Measurements from ENCODE around the gene MYO19. TPM values are rescaled to one million over a fixed set of nuclear protein-coding genes. Genes with fewer than 3 reads are reported as not detected.

MYO19 gene
- total and polyA plus RNA-seq, 2 of the 4 experiments (the other 2 are of a cell fraction) = 35.8 to 55.6 TPM

DNA sequence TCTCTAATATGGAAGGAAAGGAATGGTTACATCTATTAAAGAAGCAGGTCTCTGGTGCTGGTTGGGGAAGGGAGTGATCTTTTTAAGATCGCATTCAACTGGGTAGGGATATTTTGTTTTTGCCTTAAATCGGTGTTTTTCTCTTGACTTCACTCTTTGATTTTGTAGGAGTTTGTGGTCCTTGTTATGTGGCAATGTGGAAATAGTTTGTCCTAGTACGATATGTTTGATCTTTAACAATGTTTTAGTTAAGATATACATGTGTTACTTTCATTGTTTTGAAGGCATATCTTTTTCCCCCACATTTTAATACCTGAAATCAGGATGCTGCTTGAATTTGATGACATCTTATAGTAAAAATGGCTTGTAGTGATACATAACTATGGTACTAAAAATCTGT lies 18.8 kb upstream of the MYO19 start:
- H3K9me3 ChIP-seq (ENCODE audit: control insufficient read depth, insufficient read depth, low read length) = no peaks in the 10 kb centered on the region
- no peak overlapping the region for H2BK20ac ChIP-seq (ENCODE audit: low read depth, low read length)
- no peak overlapping the region for H3K9ac ChIP-seq (ENCODE audit: low read depth, low read length)
- H3K14ac ChIP-seq (replicated peaks; ENCODE audit: low read depth, low read length) = no peak overlapping the region
- DNase-seq (no peak), ATAC-seq (ENCODE audit: low read depth) (no peak)
- no peak overlapping the region for H2AFZ ChIP-seq (replicated peaks; ENCODE audit: low read length, poor library complexity)
- no peak overlapping the region for H2AK9ac ChIP-seq (replicated peaks; ENCODE audit: low read depth, low read length, poor library complexity)
- H3K79me1 ChIP-seq (ENCODE audit: low read depth in 1 of 2, low read length in 2 of 2) = peaks cover 6 to 30% of the 10 kb centered on the region in 2 experiments; a peak in 2 of 4 replicates
- TF ChIP-seq CHD1 (IDR thresholded peaks at IDR 0.05; ENCODE audit: low read depth, low read length) (no peak), MAFK (IDR thresholded peaks at IDR 0.05; ENCODE audit: low read depth, low read length) (no peak), FOS (IDR thresholded peaks at IDR 0.05; ENCODE audit: low read depth, low read length) (no peak), POLR2A (IDR thresholded peaks at IDR 0.05; ENCODE audit: low read depth, low read length) (no peak), MXI1 (IDR thresholded peaks at IDR 0.05; ENCODE audit: borderline replicate concordance, low read depth, low read length) (no peak), SMC3 (IDR thresholded peaks at IDR 0.05; ENCODE audit: low read depth, low read length) (no peak), MAZ (IDR thresholded peaks at IDR 0.05; ENCODE audit: borderline replicate concordance, low read depth, low read length) (no peak), RFX5 (IDR thresholded peaks at IDR 0.05; ENCODE audit: low read depth, low read length) (no peak)
- TF ChIP-seq, protein P1, sequence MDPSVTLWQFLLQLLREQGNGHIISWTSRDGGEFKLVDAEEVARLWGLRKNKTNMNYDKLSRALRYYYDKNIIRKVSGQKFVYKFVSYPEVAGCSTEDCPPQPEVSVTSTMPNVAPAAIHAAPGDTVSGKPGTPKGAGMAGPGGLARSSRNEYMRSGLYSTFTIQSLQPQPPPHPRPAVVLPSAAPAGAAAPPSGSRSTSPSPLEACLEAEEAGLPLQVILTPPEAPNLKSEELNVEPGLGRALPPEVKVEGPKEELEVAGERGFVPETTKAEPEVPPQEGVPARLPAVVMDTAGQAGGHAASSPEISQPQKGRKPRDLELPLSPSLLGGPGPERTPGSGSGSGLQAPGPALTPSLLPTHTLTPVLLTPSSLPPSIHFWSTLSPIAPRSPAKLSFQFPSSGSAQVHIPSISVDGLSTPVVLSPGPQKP (IDR thresholded peaks at IDR 0.05; ENCODE audit: borderline replicate concordance, low read depth, low read length) = no peak
- H3K4me3 ChIP-seq (ENCODE audit: insufficient read depth, low read depth, low read length) = no peak overlapping the region
- H3K27ac ChIP-seq (ENCODE audit: insufficient read depth, low read length) = no peak overlapping the region
- H3K4me1 ChIP-seq (ENCODE audit: control insufficient read depth, insufficient read depth, low read length) = no peaks in the 10 kb centered on the region; the same call in 1 of the 2 replicates
- no peak overlapping the region for H2BK5ac ChIP-seq (ENCODE audit: low read depth, low read length, poor library complexity, severe bottlenecking)
- no peak overlapping the region for H2BK15ac ChIP-seq (ENCODE audit: low read depth, low read length)
- H3K23ac ChIP-seq (ENCODE audit: low read depth, low read length) = no peak overlapping the region; the same call in 1 of the 2 replicates
- in situ Hi-C loops (cut with MboI; ENCODE audit: low sequenced_read_pairs) = no loop called here
- no peak overlapping the region for H2AK5ac ChIP-seq (ENCODE audit: low read depth, low read length)
- WGBS, 2 experiments (ENCODE audit: extremely low coverage in 2 of 2, insufficient read length in 1 of 2) = no CpG with 5 or more reads among the region's 3 CpGs
- no peak overlapping the region for H4K91ac ChIP-seq (ENCODE audit: insufficient read depth, low read depth, low read length)
- CTCF ChIA-PET = interaction anchor here (0.6 kb wide), 2 partner anchors 13 to 37 kb away, joined by 3 read pairs; no protein-coding TSS in a partner anchor
- no peak overlapping the region for H4K5ac ChIP-seq (ENCODE audit: low read depth, low read length)
- H4K20me1 ChIP-seq (ENCODE audit: insufficient read depth, low read length) = peaks cover 86% of the 10 kb centered on the region
- H3K18ac ChIP-seq (ENCODE audit: low read depth, low read length) = no peak overlapping the region
- no peaks in the 10 kb centered on the region; the same call in 1 of the 2 replicates for H3K9me1 ChIP-seq (ENCODE audit: insufficient read depth, low read length)
- H3K4ac ChIP-seq (ENCODE audit: low read depth, low read length) = no peak overlapping the region
- BruUV-seq (replicated peaks) = no TSS peak
- H3K27me3 ChIP-seq (ENCODE audit: control insufficient read depth, insufficient read depth, low read length) = no peaks in the 10 kb centered on the region
- intact Hi-C loops (cut with micrococcal nuclease) = no loop called here
- no peak overlapping the region for H3K4me2 ChIP-seq (ENCODE audit: low read depth, low read length)
- no peak overlapping the region for H2BK120ac ChIP-seq (ENCODE audit: low read depth, low read length)
- POLR2A ChIA-PET (ENCODE audit: unreplicated experiment) = no interaction called here
- dilution Hi-C loops (cut with HindIII; ENCODE audit: low sequenced_read_pairs, unreplicated experiment) = no loop called here
- H3K36me3 ChIP-seq (ENCODE audit: control insufficient read depth, insufficient read depth, low read length) = peaks cover 28% of the 10 kb centered on the region
- no peak overlapping the region for H4K8ac ChIP-seq (ENCODE audit: low read depth in 2 of 2, low read length in 2 of 2)
- H3K56ac ChIP-seq (ENCODE audit: extremely low read depth, insufficient read depth, low read length) = no peak overlapping the region

Measured in IMR-90 (cell line).